Psoas muscle (tissue), 8 donors: ENCODE results near the gene ADGRG6. TPM values are rescaled to one million over a fixed set of nuclear protein-coding genes. Genes with fewer than 3 reads are reported as not detected.

Experiments
- ATAC-seq, 4 donors: fragments of 200-7000 bp; cut with Tn5 transposase; one replicate each; pipeline ENCODE4 v1.9.1; 2020; ENCODE audit warnings: moderate library complexity in 3 of 4, mild to moderate bottlenecking in 2 of 4
- DNase-seq, 2 donors: peaks; one replicate each; pipeline ENCODE4 v3.0.0-alpha.2; 2020
- H3K27ac ChIP-seq: fragments of 200-600 bp; one replicate; pipeline ENCODE4 v1.8.0; 2022
- H3K27me3 ChIP-seq, 3 donors: fragments of 200-600 bp in 1 of 3; one replicate each; pipeline versions ENCODE4 v1.6.1 to v1.8.0; 2013 to 2022; ENCODE audit warnings: low read length in 2 of 3, mild to moderate bottlenecking in 2 of 3, moderate library complexity in 1 of 3; ENCODE audit not compliant: insufficient read depth in 3 of 3
- H3K36me3 ChIP-seq, 2 donors: fragments of 200-600 bp in 1 of 2; one replicate each; pipeline versions ENCODE4 v1.6.1 to v1.8.0; 2013 to 2022; ENCODE audit warnings: low read depth in 1 of 2, mild to moderate bottlenecking in 1 of 2, moderate library complexity in 1 of 2; ENCODE audit not compliant: insufficient read depth in 1 of 2
- H3K4me1 ChIP-seq: fragments of 200-600 bp; one replicate; pipeline ENCODE4 v1.8.0; 2022
- H3K4me3 ChIP-seq: fragments of 200-600 bp; one replicate; pipeline ENCODE4 v1.8.0; 2022; ENCODE audit warnings: mild to moderate bottlenecking
- H3K9me3 ChIP-seq: fragments of 200-600 bp; one replicate; pipeline ENCODE4 v1.8.0; 2022
- CTCF ChIP-seq: fragments of 200-600 bp; IDR thresholded peaks from one replicate; pipeline ENCODE4 v1.8.0; 2022; ENCODE audit warnings: antibody characterized with exemption
- WGBS, 3 donors: extraction: QIAGEN DNeasy Blood & Tissue Kit; methylation state at CpG; one replicate each; pipeline versions ENCODE4 v1.1.6 to v1.1.7; 2013; 5-methylcytosine and 5-hydroxymethylcytosine counted together
- intact Hi-C, 2 donors: fragments of 100-400 bp; cut with DNase I; formaldehyde crosslinking; loops; one replicate each; pipeline versions ENCODE4 v1.11.0 to v1.14.2; 2022
- polyA plus RNA-seq, 3 donors: library from polyadenylated mRNA; stranded (reverse); fragments of 200-250 nt; gene quantifications; one replicate each; pipeline ENCODE4 v1.2.3, GENCODE V29; 2013
- total RNA-seq, 4 donors: library from RNA; stranded (reverse); fragmentation: NEBNext Ultra II Directional in 2 of 4; extraction: Animal tissue kit (Norgen Biotek cat#: 25700) in 2 of 4; gene quantifications; one replicate each; pipeline versions ENCODE4 v1.2.1 to v1.2.4, GENCODE V29; 2021 to 2023
- donor health status: healthy with polysubstance abuse.
- donor health status: DM: no; HTN: no; CAD: no; lungs with moderate emphysema.
- donor health status: Bipolar disorder and iron deficiency.
- donor health status: healthy.
- donor health status: DM: yes; HTN: yes; CAD: no.
- donor health status: DM: no; HTN: no; CAD: no.
- donor health status: DM: no; HTN: no; CAD: no.
- donor health status: DM: yes; HTN: yes; CAD: no.

ADGRG6 gene
- total and polyA plus RNA-seq, 7 donors: 0.32 to 2.3 (median 0.59) TPM

GRCh38 chr6:142406131-142406530 is 104.3 kb downstream of the ADGRG6 start:
- Histone ChIP-seq H3K27ac (no peak overlapping the region), H3K36me3 (no peaks in the 10 kb centered on the region), H3K4me3 (no peak overlapping the region), H3K4me1 (no peaks in the 10 kb centered on the region), H3K27me3 (no peaks in the 10 kb centered on the region), H3K9me3 (no peaks in the 10 kb centered on the region)
- no peak for TF ChIP-seq CTCF
- no peak for DNase-seq
- intact Hi-C loops: no loop called here
- 62 to 75% (median 66%) methylated on average over 3 of the region's 3 CpGs for WGBS, 3 donors
- no peak for ATAC-seq

GRCh38 chr6:142407685-142408273 is 106.0 kb downstream of the ADGRG6 start:
- DNase-seq: no peak
- H3K4me1 ChIP-seq: no peaks in the 10 kb centered on the region
- no peaks in the 10 kb centered on the region for H3K27me3 ChIP-seq
- TF ChIP-seq CTCF: no peak
- no peak overlapping the region for H3K4me3 ChIP-seq
- H3K9me3 ChIP-seq: no peaks in the 10 kb centered on the region
- H3K36me3 ChIP-seq: no peaks in the 10 kb centered on the region
- 61 to 68% (median 66%) methylated on average over 3 of the region's 3 CpGs for WGBS, 3 donors
- intact Hi-C loops: no loop called here
- ATAC-seq: no peak
- no peak overlapping the region for H3K27ac ChIP-seq

- no peak overlapping the region for H3K4me3 ChIP-seq
- H3K4me1 ChIP-seq: no peaks in the 10 kb centered on the region
- H3K9me3 ChIP-seq: no peaks in the 10 kb centered on the region
- no peak for DNase-seq
- intact Hi-C loops: no loop called here
- TF ChIP-seq CTCF: no peak
- no peak overlapping the region for H3K27ac ChIP-seq
- ATAC-seq: no peak
- no peaks in the 10 kb centered on the region for H3K27me3 ChIP-seq
- no peaks in the 10 kb centered on the region for H3K36me3 ChIP-seq
Measured at GRCh38 chr6:142408409-142408808, 106.6 kb downstream of the ADGRG6 start.

DNA sequence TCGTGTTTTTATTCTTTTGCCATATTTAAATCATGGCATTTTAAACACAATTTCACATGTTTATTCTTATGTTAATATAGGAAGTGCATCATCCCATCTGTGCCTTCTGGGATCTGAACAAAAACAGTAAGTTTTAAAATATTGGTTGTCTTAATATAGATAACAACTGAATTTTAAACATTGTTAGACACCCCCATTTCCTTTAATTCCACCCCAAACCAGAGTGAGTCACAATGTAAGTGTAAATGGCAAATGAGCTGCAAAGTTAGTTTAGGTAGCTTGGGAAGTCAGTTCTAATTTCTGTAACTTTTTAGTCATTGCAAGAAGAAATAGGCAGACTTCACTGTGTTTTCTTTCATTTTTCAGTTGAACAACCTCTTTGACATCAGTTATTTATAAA is 108.0 kb downstream of the ADGRG6 start:
- whole genome bisulfite sequencing, 3 donors: 38 to 72% (median 43%) methylated on average over 1 of the region's 1 CpG
- H3K27me3 ChIP-seq: no peaks in the 10 kb centered on the region
- DNase-seq (no peak), ATAC-seq (no peak)
- H3K4me1 ChIP-seq: no peaks in the 10 kb centered on the region
- no peak overlapping the region for H3K4me3 ChIP-seq
- TF ChIP-seq CTCF: no peak
- H3K27ac ChIP-seq: no peak overlapping the region
- intact Hi-C loops: no loop called here
- H3K36me3 ChIP-seq: no peaks in the 10 kb centered on the region
- H3K9me3 ChIP-seq: no peaks in the 10 kb centered on the region

DNA sequence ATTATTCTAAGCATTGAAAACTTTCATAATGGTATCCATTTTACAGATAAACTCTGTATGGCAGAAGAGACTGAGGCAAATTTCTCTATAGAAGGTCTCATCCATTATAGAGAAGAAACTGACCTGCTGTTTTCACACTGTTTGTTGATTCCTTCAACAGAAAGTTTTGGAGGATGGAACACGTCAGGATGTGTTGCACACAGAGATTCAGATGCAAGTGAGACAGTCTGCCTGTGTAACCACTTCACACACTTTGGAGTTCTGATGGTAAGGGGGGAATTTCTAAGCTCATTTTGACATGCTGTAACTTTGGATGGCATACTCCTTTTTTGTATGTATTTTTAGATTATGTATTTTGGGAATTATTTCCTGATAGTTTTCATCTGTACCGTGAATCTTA is 109.3 kb downstream of the ADGRG6 start:
- Histone ChIP-seq H3K4me1 (no peaks in the 10 kb centered on the region), H3K36me3 (no peaks in the 10 kb centered on the region), H3K27ac (no peak overlapping the region), H3K27me3 (no peaks in the 10 kb centered on the region), H3K4me3 (no peak overlapping the region), H3K9me3 (no peaks in the 10 kb centered on the region)
- 69 to 79% (median 75%) methylated on average over 2 of the region's 2 CpGs for WGBS, 3 donors
- intact Hi-C loops: no loop called here
- ATAC-seq: no peak
- TF ChIP-seq CTCF: no peak
- DNase-seq: no peak
